Measurements from ENCODE around the gene PRELP.

DNA sequence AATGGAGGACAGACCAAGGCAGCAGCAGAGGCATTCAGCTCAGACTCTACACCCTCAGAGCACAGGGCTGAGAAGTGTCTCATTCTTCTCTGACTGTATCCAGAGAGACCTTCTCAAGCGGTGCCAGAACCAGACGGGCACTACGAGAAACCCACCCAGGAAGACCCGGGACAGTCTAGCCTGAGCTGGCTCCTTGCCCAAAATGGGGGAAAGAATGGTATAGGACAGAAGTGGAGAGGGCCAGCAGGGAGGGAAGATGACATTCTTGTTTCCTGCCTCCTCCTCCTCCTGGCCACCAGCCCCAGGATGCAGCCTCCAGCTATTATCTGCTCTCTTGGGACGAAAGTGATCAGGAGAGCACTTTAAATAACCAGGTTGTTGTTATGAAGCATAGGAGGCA lies 22.6 kb upstream of the PRELP start:
- TF ChIP-seq ZBTB8A (IDR thresholded peaks at IDR 0.05; ENCODE audit: partially characterized antibody): no peak
- TF ChIP-seq CHD1 (IDR thresholded peaks at IDR 0.05; ENCODE audit: low read length): no peak
- no peak for TF ChIP-seq PHTF2 (CRISPR knock-in tag; IDR thresholded peaks at IDR 0.05)
- TF ChIP-seq, protein P1, sequence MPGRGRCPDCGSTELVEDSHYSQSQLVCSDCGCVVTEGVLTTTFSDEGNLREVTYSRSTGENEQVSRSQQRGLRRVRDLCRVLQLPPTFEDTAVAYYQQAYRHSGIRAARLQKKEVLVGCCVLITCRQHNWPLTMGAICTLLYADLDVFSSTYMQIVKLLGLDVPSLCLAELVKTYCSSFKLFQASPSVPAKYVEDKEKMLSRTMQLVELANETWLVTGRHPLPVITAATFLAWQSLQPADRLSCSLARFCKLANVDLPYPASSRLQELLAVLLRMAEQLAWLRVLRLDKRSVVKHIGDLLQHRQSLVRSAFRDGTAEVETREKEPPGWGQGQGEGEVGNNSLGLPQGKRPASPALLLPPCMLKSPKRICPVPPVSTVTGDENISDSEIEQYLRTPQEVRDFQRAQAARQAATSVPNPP (IDR thresholded peaks at IDR 0.05; ENCODE audit: borderline replicate concordance, insufficient read depth, insufficient read length): no peak
- TF ChIP-seq, protein P2, sequence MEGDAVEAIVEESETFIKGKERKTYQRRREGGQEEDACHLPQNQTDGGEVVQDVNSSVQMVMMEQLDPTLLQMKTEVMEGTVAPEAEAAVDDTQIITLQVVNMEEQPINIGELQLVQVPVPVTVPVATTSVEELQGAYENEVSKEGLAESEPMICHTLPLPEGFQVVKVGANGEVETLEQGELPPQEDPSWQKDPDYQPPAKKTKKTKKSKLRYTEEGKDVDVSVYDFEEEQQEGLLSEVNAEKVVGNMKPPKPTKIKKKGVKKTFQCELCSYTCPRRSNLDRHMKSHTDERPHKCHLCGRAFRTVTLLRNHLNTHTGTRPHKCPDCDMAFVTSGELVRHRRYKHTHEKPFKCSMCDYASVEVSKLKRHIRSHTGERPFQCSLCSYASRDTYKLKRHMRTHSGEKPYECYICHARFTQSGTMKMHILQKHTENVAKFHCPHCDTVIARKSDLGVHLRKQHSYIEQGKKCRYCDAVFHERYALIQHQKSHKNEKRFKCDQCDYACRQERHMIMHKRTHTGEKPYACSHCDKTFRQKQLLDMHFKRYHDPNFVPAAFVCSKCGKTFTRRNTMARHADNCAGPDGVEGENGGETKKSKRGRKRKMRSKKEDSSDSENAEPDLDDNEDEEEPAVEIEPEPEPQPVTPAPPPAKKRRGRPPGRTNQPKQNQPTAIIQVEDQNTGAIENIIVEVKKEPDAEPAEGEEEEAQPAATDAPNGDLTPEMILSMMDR (IDR thresholded peaks at IDR 0.05 in 2 of 3, conservative IDR thresholded peaks at IDR 0.05 in 1 of 3; ENCODE audit: insufficient read depth in 2 of 3, low read depth in 1 of 3, low read length in 3 of 3): no peak
